ENCODE results near the gene ANKIB1.

ANKIB1 gene

GRCh38 chr7:92446869-92447344 is 201.1 kb downstream of the ANKIB1 start:
- H3K4me3 ChIP-seq (ENCODE audit: low read depth, low read length): no peak overlapping the region

- H3K4me3 ChIP-seq (ENCODE audit: low read depth, low read length): peak within 1 kb of the TSS; percentile 77
These were observed 201.8 kb downstream of the ANKIB1 start, which contains the start of gene GATAD1 for GRCh38 chr7:92447345-92448204. TSS of gene GATAD1 (plus strand) at chr7:92447482. CDS start at chr7:92447730, 248 bp downstream.

GRCh38 chr7:92448205-92448747 is 202.5 kb downstream of the ANKIB1 start:
- H3K4me3 ChIP-seq (ENCODE audit: low read depth, low read length): peak overlapping the region; percentile 77
